Activated T-cell treated with anti-CD3 and anti-CD28 coated beads, Interleukin-2, amount 50 U/mL, for 24 hours (primary cell): ENCODE results near the gene AP2B1.
A peak's percentile ranks its signal among the peaks of the same experiment; 100 is the strongest.

Source experiments
- DNase-seq: peaks from one replicate; pipeline ENCODE4 v3.0.0-alpha.2; 2020
- H3K27ac Mint-ChIP-seq: 2 replicates; pipeline ENCODE4 v1.8.0; 2020; ENCODE audit warnings: mild to moderate bottlenecking, mixed read lengths
- H3K27me3 Mint-ChIP-seq: 2 replicates; pipeline ENCODE4 v1.8.0; 2020; ENCODE audit warnings: mixed read lengths
- H3K36me3 Mint-ChIP-seq: 2 replicates; pipeline ENCODE4 v1.8.0; 2020; ENCODE audit warnings: low read depth, mixed read lengths
- H3K4me1 Mint-ChIP-seq: 2 replicates; pipeline ENCODE4 v1.8.0; 2020; ENCODE audit warnings: low read depth, mixed read lengths
- H3K4me3 Mint-ChIP-seq: 2 replicates; pipeline ENCODE4 v1.8.0; 2020; ENCODE audit warnings: mild to moderate bottlenecking, moderate library complexity, mixed read lengths
- H3K9me3 Mint-ChIP-seq: 2 replicates; pipeline ENCODE4 v1.8.0; 2020; ENCODE audit warnings: mixed read lengths

The AP2B1 gene

GRCh38 chr17:35587074-35587961, at the start of gene AP2B1:
Gene AP2B1, plus strand, starts transcription at chr17:35587322. Its CDS starts 6,709 bp downstream, at chr17:35594031.
- Mint-ChIP-seq H3K27ac (peak within 1 kb of the TSS; percentile 98), H3K27me3 (no peaks in the 10 kb centered on the region), H3K36me3 (peaks cover 14% of the 10 kb centered on the region), H3K9me3 (no peaks in the 10 kb centered on the region), H3K4me3 (peak within 1 kb of the TSS; percentile 98), H3K4me1 (peaks cover 30% of the 10 kb centered on the region)
- DNase-seq, result peak; percentile 99

GRCh38 chr17:35537601-35538141, 49.5 kb upstream of the AP2B1 start, which contains the start of gene SLFN12L:
Gene SLFN12L, minus strand, starts transcription at chr17:35537678. Its CDS starts 15,314 bp downstream, at chr17:35522364.
- Mint-ChIP-seq H3K36me3 (peaks cover 29% of the 10 kb centered on the region), H3K4me1 (peaks cover 61% of the 10 kb centered on the region), H3K27me3 (no peaks in the 10 kb centered on the region), H3K4me3 (peak within 1 kb of the TSS; percentile 92), H3K27ac (peak within 1 kb of the TSS; percentile 99), H3K9me3 (no peaks in the 10 kb centered on the region)
- DNase-seq, result no peak

GRCh38 chr17:35539659-35540026, 47.5 kb upstream of the AP2B1 start:
- no peaks in the 10 kb centered on the region for H3K27me3 Mint-ChIP-seq
- DNase-seq, result no peak
- H3K9me3 Mint-ChIP-seq, result no peaks in the 10 kb centered on the region
- H3K36me3 Mint-ChIP-seq, result peaks cover 22% of the 10 kb centered on the region
- peak overlapping the region; percentile 99 for H3K27ac Mint-ChIP-seq
- H3K4me1 Mint-ChIP-seq, result peaks cover 63% of the 10 kb centered on the region
- peak overlapping the region; percentile 80 for H3K4me3 Mint-ChIP-seq

- peaks cover 66% of the 10 kb centered on the region for H3K4me1 Mint-ChIP-seq
- H3K36me3 Mint-ChIP-seq, result peaks cover 14% of the 10 kb centered on the region
- peak; percentile 62 for DNase-seq
- H3K9me3 Mint-ChIP-seq, result no peaks in the 10 kb centered on the region
- peak overlapping the region; percentile 99 for H3K27ac Mint-ChIP-seq
- no peaks in the 10 kb centered on the region for H3K27me3 Mint-ChIP-seq
- peak overlapping the region; percentile 80 for H3K4me3 Mint-ChIP-seq
Observed at GRCh38 chr17:35540589-35541404, 46.3 kb upstream of the AP2B1 start.

DNA sequence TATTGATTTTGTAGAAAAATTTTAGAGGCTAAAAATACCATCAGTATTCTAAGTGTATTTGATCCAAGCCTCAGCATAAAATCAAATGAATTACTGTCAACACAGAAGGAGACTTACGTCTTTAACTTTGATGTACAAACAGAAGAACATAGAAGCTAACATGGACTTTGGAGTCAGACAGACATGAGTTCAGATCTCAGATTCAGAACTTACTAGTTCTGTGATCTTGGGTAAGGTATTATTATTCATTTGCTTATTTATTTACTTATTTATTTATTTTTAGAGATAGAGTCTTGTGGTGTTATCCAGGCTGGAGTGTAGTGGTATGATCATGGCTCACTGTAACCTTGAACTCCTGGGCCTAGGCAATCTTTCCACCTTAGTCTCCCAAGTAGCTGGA, 45.7 kb upstream of the AP2B1 start:
- Mint-ChIP-seq H3K9me3 (no peaks in the 10 kb centered on the region), H3K36me3 (peaks cover 8% of the 10 kb centered on the region), H3K27ac (peak overlapping the region; percentile 99), H3K4me1 (peaks cover 66% of the 10 kb centered on the region), H3K4me3 (peak overlapping the region; percentile 80), H3K27me3 (no peaks in the 10 kb centered on the region)
- no peak for DNase-seq

DNA sequence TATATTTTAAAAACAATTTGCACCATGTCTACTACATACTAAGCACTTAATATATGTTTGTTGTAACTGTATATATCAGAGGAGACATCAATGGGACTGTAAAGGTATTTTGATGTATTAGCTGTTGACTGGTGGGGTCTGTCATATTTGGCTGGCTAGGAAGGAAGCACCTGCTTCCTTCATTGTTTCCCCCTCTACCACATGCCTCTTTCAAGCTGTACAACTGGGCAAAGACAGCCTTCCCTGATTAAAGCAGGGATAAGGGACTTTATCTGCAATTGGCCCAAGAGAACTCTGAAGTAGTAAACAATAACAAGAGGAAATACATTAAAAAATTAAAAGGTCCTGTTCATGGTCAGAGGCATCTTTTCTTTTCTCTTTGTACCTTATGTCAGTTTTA, 44.1 kb upstream of the AP2B1 start:
- Mint-ChIP-seq H3K9me3 (no peaks in the 10 kb centered on the region), H3K4me3 (no peak overlapping the region), H3K4me1 (peaks cover 62% of the 10 kb centered on the region), H3K27me3 (no peaks in the 10 kb centered on the region), H3K27ac (no peak overlapping the region), H3K36me3 (no peaks in the 10 kb centered on the region)
- no peak for DNase-seq

DNA sequence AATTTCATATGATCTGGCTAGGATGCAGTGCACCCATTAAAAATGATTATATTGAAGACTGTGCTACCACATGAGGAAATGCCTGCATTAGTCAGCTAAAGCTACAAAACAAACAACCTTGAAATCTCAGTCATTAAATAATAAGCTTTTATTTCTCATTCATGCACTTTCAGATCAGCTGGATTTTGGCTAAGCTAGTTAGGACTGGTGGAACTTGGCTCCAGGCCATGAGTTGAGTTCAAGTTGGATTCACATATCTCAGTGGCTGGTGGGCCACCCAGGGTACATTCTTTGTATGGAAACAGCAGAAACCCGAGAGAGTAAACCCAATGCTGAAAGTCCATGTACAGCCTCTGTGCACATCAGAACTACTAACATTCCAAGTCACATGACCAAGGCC, 43.3 kb upstream of the AP2B1 start:
- Mint-ChIP-seq H3K4me3 (no peak overlapping the region), H3K27ac (no peak overlapping the region), H3K36me3 (no peaks in the 10 kb centered on the region), H3K4me1 (peaks cover 56% of the 10 kb centered on the region), H3K27me3 (no peaks in the 10 kb centered on the region), H3K9me3 (no peaks in the 10 kb centered on the region)
- no peak for DNase-seq

DNA sequence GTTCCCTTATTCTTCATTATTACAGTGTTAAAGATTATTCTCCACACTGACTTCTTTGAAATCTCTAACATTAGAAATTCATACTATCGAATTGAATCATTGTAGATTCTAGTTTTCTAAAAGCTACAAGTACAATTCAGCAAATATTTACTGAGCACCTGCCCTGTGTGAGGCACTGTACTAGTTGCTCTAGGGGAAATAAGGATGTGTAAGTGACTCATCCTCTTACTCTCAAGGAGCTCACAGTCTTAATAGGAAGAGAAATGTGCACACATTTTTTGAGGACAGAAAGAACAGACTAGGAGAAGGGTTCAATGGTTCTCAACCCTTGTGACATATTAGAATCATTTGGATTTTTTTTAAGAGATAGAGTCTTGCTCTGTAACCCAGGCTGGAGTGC, 42.0 kb upstream of the AP2B1 start:
- Mint-ChIP-seq H3K27me3 (no peaks in the 10 kb centered on the region), H3K4me1 (peaks cover 48% of the 10 kb centered on the region), H3K9me3 (no peaks in the 10 kb centered on the region), H3K4me3 (no peak overlapping the region), H3K27ac (no peak overlapping the region), H3K36me3 (no peaks in the 10 kb centered on the region)
- DNase-seq, result no peak

- Mint-ChIP-seq H3K4me1 (peaks cover 38% of the 10 kb centered on the region), H3K27me3 (no peaks in the 10 kb centered on the region), H3K9me3 (no peaks in the 10 kb centered on the region), H3K27ac (no peak overlapping the region), H3K36me3 (no peaks in the 10 kb centered on the region), H3K4me3 (no peak overlapping the region)
- DNase-seq, result no peak
Observed at GRCh38 chr17:35546487-35546886, 40.6 kb upstream of the AP2B1 start.

GRCh38 chr17:35548208-35548810, 38.8 kb upstream of the AP2B1 start:
- Mint-ChIP-seq H3K36me3 (no peaks in the 10 kb centered on the region), H3K4me3 (no peak overlapping the region), H3K27ac (no peak overlapping the region), H3K4me1 (peaks cover 32% of the 10 kb centered on the region), H3K9me3 (no peaks in the 10 kb centered on the region), H3K27me3 (no peaks in the 10 kb centered on the region)
- DNase-seq, result no peak

GRCh38 chr17:35548978-35549377, 38.1 kb upstream of the AP2B1 start:
- no peaks in the 10 kb centered on the region for H3K27me3 Mint-ChIP-seq
- H3K27ac Mint-ChIP-seq, result no peak overlapping the region
- no peaks in the 10 kb centered on the region for H3K9me3 Mint-ChIP-seq
- DNase-seq, result no peak
- H3K36me3 Mint-ChIP-seq, result no peaks in the 10 kb centered on the region
- no peak overlapping the region for H3K4me3 Mint-ChIP-seq
- H3K4me1 Mint-ChIP-seq, result peaks cover 25% of the 10 kb centered on the region

DNA sequence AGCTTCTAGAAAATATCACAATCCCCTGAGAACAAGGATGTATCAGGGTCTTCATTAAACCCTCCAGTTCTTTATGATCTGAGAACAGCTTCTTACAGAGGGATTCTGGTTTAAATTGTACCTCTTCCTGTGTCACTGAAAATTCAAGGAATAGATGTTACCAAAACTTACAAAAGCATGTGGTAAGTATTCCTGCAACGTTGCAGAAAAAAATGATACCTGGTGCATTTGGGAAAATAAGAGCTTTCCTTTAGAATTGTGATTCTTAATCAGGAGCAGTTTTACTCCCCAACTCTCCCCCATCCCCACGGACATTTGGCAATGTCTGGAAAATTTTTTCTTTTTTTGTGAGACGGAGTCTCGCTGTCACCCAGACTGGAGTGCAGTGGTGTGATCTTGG, 33.8 kb upstream of the AP2B1 start:
- no peaks in the 10 kb centered on the region for H3K27me3 Mint-ChIP-seq
- no peak overlapping the region for H3K4me3 Mint-ChIP-seq
- no peak overlapping the region for H3K27ac Mint-ChIP-seq
- DNase-seq, result no peak
- no peaks in the 10 kb centered on the region for H3K9me3 Mint-ChIP-seq
- no peaks in the 10 kb centered on the region for H3K36me3 Mint-ChIP-seq
- peaks cover 8% of the 10 kb centered on the region for H3K4me1 Mint-ChIP-seq

GRCh38 chr17:35554668-35555067, 32.5 kb upstream of the AP2B1 start:
- Mint-ChIP-seq H3K4me1 (no peaks in the 10 kb centered on the region), H3K9me3 (no peaks in the 10 kb centered on the region), H3K36me3 (no peaks in the 10 kb centered on the region), H3K27me3 (no peaks in the 10 kb centered on the region), H3K4me3 (no peak overlapping the region), H3K27ac (no peak overlapping the region)
- DNase-seq, result no peak

- Mint-ChIP-seq H3K27ac (no peak overlapping the region), H3K4me3 (no peak overlapping the region), H3K36me3 (no peaks in the 10 kb centered on the region), H3K9me3 (no peaks in the 10 kb centered on the region), H3K4me1 (peaks cover 1% of the 10 kb centered on the region), H3K27me3 (no peaks in the 10 kb centered on the region)
- DNase-seq, result no peak
Observed at GRCh38 chr17:35555691-35556090, 31.4 kb upstream of the AP2B1 start.
